ENCODE measurements around the gene NDST4. TPM values are rescaled to one million over a fixed set of nuclear protein-coding genes. Genes with fewer than 3 reads are reported as not detected.

Gene NDST4
- total RNA-seq, 1 donor from 2014 or later = not detected

DNA sequence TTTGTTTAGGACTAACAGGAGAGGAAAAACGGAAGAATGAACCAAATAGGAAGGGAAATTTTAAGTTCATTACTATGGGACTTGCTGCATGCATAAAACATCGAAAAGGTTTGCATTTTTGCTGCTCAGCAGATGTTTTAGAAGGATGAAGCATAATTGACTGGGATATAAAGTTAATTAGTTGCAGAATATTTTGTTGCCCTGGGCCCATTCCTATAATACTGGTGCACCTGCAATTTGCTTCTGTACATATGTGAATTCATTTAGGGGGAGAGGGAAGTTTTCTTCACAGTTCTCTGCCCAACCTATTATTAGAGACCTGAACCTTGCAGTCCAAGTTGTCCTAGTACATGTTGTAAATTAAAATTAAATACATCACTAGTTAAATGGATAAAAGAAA is 282.8 kb downstream of the NDST4 start:
- intact Hi-C loops (cut with DNase I) = no loop called here
- no peak for ATAC-seq
- DNase-seq (ENCODE audit: missing footprints) = no peak

DNA sequence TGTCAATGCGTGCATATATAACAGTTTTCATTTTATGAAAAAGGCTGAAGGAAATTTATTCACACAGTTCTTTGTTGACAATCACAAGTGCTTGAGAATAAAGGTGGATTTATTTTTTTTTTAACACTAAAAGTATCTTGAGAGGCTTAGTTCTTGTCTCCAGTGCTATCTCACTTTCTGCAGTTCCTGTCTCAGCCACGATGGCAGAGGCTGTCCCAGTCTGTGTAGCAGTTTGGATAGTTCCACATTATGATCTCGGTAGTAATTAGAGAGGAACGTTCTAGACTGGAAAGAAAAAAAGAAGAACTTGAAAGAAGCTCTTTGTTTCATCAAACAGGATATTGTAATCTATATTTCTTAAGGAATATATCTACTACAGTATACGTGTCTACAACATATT is 285.8 kb downstream of the NDST4 start:
- DNase-seq (ENCODE audit: missing footprints) (no peak), ATAC-seq (no peak)
- intact Hi-C loops (cut with DNase I) = no loop called here

DNA sequence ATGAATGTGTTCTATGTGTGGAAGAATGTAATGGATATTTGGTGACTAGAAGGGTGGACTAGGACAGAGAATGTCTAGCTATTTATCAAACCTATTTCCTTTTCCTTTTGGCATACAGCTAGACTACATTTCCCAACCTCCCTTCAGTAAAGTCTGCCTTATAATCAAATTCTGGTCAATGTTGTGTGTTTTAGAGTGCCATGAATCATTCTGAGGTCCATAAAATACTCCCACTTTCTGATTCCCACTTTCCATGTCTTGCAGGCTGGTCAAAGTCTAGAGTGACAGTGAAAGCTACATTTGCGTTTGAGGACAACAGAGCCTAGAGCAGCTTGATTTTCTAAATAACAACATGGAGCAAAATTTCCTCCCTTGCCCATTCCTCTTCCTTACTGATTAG is 297.7 kb downstream of the NDST4 start:
- DNase-seq (ENCODE audit: missing footprints) (no peak), ATAC-seq (no peak)
- intact Hi-C loops (cut with DNase I) = no loop called here

DNA sequence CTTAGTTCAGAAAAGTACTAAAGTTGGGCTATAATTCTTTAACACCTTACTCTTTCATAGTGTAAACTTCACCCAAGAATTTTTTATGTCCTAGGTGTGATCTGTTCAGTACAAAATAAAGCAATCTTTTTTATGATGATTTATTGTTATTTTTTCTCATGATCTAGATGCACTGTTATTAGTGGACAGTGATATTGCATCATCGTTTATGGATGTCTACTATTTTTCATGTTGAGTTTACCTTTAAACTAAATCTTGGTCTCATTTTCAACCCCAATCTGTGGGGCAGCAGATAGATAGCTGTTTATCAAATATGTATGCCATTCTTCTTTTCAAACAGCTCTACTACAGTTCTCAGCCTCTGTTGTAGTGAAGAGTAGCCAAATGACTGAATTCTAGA is 299.5 kb downstream of the NDST4 start:
- no peak for ATAC-seq
- no peak for DNase-seq (ENCODE audit: missing footprints)
- intact Hi-C loops (cut with DNase I) = no loop called here

DNA sequence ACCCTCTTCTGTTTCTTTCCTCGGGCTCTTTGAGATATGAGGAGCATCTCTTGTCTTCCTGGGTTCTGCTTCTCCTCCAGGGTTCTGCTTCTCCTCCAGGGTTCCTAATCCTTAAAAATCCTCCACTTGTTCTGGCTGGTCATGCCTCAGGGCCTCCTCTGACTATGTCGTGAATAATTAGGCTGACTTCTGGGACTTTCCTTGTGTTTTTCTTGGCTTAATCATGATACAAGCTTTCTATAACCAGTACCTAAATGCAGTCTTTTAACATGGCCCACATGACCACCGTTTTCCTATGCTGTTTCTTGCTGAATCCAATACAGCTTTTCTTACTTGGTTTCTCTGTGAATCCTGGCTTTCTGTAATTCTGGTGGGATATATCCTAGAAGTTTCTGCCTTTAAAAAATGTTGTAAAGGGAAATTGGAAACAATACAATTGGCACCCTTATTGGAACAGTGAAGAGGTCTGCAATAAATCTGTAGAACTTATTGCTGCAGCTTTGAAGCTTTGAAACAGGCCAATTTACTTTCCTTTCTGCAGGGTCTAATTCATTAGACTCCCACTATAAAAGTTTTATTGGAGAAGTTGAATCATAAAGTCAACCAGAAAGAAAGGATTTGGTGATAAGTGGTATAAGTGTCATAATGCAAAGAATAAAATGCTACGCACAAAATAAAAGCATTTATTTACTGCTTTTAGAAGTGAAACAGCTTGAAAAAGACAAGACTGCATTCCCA is 301.7 kb downstream of the NDST4 start:
- intact Hi-C loops (cut with DNase I) = no loop called here
- no peak for ATAC-seq
- no peak for DNase-seq (ENCODE audit: missing footprints)

DNA sequence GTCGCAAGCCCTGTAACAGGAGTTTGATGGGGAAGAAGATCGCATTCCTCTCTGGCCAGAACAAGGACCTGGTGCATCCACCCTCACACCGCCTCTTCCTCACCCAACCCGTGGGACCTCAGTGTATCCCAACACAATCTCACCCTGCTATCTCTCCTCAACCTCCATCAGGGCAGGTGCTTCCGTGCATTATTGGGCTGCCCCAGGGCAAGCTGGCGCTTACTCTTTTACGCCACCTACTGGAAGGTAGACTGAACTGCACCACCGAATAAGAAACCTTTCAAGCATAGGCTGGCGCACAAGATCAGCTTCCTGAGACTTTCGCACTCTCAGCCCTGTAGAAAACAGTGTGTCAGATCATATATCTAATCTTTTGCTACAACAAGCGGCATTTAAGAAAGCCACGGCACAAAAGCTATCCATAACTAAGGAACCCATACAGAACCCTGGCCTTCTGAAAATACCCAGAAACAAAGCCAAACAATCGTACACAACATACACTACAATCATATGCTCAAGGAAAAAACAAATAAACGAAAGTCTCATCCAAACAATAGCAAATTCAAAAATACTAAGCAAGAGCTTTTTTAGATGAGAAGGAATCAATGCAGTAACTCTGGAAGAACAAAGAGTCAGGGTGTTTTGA is 305.5 kb downstream of the NDST4 start:
- intact Hi-C loops (cut with DNase I) = no loop called here
- no peak for DNase-seq (ENCODE audit: missing footprints)
- ATAC-seq = no peak

DNA sequence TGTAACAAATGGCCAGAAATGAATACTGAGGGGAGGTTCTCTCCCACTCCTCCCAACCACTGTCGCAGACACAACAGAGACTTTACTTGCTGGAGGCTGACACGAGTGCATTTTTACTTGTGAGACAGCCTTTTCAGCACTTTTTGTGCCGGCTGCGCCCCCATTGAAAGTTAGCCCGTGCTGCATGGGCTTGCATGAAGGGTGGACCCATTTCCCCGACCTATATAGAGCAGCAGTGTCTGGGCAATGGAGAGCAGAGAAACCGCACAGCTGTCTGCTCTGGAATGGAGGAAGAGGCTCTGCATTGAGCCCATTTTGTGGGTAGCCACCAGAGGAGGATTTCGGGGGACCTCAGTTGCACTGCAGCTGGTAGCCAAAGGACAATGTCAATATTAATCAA is 306.1 kb downstream of the NDST4 start:
- intact Hi-C loops (cut with DNase I) = no loop called here
- DNase-seq (ENCODE audit: missing footprints) = no peak
- no peak for ATAC-seq

DNA sequence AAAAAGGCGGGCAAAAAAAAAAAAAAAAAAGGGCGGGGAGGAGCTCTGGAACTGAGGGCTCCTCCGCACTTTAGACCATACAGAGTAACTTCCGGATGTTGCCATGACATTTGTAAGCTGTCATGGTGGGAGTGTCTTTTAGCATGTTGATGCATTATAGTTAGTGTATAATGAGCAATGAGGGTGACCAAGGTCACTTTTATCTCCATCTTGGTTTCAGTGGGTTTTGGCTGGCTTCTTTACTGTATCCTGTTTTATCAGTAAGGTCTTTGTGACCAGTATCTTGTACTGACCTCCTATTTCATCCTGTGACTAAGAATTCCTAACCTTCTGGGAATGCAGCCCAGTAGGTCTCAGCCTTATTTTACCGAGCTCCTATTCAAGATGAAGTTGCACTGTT is 321.4 kb downstream of the NDST4 start:
- intact Hi-C loops (cut with DNase I) = no loop called here
- ATAC-seq = no peak
- DNase-seq (ENCODE audit: missing footprints) = no peak

DNA sequence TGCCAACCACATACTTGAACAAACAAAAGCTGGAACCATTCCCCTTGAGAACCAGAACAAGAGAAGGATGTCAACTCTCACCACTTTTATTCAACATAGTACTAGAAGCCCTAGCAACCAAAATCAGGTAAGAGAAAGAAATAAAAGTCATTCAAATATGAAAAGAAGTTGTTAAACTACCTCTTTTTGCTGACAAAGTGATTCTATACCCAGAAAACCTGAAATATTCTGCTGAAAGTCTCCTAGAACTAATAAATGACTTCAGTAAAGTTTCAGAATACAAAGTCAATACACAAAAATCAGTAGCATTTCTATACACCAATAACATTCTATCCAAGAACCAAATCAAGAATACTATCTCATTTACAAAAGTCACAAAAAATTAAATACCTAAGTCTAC is 327.9 kb downstream of the NDST4 start:
- DNase-seq (ENCODE audit: missing footprints) (no peak), ATAC-seq (no peak)
- intact Hi-C loops (cut with DNase I) = no loop called here

DNA sequence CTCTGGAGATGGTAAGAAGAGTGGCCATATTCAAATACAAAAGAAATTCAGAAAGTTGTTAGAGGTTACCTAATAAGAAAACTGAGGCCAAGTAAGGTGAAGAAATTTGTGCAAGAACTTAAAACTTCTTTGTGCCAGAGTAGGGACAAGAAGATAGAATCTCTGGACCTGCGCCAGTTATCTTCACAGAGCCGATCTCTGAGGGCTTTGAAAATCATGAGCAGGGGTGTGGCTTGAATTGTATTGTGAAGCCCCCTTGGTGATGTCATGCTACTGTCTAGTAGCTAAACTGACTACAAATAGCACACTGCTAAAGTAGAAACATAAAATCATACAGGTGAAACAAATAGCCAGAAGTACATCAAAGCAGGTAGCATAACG is 330.2 kb downstream of the NDST4 start:
- ATAC-seq (no peak), DNase-seq (ENCODE audit: missing footprints) (no peak)
- intact Hi-C loops (cut with DNase I) = no loop called here

DNA sequence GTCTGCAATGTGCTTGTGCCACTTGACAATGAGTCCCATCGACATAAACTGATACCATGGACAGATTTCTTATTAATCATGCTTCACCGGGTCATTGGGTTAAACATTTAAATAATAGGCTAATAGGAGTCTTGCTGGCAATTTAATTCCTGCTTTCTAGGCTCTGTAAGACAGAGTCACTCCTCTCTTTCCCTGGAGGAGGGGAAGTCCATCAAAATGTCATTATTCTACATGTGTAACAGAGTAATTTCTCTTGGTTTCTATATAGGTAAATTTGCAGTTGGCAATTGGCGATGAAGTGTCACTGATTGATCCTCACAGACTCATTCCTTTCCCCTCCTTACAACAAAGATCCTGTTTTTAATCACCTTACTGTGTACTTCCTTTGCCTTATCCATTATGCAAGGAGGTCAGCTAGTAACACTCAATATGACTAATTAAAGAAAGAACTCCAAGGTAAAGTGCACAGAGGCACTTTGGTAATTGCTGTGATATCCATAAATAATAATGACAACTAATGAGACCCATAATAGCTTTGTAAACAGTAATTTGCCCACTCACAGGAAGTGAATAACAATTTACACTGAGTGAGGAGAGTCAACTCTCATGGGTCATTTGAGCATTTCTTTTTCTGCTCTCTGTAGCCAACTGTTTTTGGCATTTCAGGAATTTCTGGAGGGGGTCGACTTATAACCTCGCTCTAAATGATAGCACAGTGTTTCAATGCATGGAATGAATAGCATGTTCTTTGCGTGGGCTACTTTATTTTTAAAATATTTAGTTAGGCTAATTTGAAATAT is 330.8 kb downstream of the NDST4 start:
- DNase-seq (ENCODE audit: missing footprints) (no peak), ATAC-seq (no peak)
- intact Hi-C loops (cut with DNase I) = no loop called here

DNA sequence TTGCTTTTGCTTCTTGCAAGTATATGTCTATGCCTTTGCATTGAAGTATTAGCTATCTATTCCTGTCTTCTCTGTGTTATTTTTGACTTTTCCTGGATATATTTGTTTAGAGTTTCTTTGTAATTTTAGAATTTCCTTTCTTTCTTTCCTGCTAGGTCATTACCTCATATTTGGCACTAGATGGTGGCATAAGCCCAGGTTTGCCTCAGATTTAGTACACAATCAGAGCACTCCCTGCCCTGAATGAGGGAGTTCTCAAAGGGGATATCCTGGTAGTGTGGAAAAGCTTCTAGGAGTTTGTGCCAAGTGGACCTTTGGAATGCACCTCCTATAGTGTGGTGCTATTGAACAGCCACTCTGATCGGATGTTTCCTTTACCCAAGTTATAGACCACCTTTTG is 333.2 kb downstream of the NDST4 start:
- no peak for DNase-seq (ENCODE audit: missing footprints)
- intact Hi-C loops (cut with DNase I) = no loop called here
- no peak for ATAC-seq
